AG10803 (cell line): ENCODE results near the gene TMCC2.
"Not testable (repeated sequence)": the region's sequence is repeated elsewhere in the genome, so short reads cannot be mapped to it uniquely, and the experiment has no call there.

Experiments
- DNase-seq: peaks from one replicate; pipeline ENCODE4 v3.0.0; 2010; ENCODE audit warnings: low read depth
- H3K4me3 ChIP-seq: 2 replicates; pipeline ENCODE4 v1.5.1; 2011; ENCODE audit warnings: mild to moderate bottlenecking, low read length, control low read depth
- TF ChIP-seq, protein P1 (sequence below): conservative IDR thresholded peaks from 2 replicates; pipeline ENCODE4 v1.5.1; 2011; ENCODE audit warnings: mild to moderate bottlenecking, low read length, control low read depth, inconsistent platforms

The TMCC2 gene

DNA sequence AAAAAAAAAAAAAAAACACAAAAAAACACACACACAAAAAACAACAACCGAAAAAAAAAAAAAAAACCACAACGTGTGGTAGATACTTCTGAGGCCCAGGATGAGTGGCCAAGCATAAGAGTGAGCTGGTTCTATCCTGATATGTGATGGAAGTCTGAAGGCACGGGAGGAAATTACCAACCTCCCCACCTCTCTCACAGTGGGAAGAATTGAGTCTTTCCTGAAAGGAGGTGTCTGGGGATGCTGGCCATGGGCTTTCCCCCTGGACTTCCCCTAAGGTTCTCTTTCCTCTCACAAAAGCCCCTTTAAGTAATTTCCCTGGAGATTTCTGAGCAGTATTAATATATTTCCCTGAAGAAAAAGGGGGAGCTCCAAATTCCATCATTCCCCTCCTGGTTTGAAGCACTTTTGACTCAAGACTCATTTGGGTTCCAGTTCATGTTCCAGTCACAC lies 5.2 kb downstream of the TMCC2 start:
- DNase-seq = no peak
- TF ChIP-seq, protein P1, sequence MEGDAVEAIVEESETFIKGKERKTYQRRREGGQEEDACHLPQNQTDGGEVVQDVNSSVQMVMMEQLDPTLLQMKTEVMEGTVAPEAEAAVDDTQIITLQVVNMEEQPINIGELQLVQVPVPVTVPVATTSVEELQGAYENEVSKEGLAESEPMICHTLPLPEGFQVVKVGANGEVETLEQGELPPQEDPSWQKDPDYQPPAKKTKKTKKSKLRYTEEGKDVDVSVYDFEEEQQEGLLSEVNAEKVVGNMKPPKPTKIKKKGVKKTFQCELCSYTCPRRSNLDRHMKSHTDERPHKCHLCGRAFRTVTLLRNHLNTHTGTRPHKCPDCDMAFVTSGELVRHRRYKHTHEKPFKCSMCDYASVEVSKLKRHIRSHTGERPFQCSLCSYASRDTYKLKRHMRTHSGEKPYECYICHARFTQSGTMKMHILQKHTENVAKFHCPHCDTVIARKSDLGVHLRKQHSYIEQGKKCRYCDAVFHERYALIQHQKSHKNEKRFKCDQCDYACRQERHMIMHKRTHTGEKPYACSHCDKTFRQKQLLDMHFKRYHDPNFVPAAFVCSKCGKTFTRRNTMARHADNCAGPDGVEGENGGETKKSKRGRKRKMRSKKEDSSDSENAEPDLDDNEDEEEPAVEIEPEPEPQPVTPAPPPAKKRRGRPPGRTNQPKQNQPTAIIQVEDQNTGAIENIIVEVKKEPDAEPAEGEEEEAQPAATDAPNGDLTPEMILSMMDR = no peak

DNA sequence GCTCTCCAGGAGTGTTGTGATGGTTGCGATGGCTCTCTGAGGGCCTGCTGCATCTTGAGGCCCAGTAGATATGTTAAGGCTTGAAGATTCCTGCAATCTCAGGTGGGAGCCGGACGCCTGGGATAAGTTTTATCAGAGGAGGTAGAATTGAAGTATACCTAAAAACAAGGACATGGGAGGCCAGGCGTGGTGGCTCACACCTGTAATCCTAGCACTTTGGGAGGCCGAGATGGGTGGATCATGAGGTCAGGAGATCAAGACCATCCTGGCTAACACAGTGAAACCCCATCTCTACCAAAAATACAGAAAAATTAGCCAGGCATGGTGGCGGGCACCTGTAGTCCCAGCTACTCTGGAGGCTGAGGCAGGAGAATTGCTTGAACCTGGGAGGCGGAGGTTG lies 6.2 kb downstream of the TMCC2 start:
- not testable (repeated sequence) for H3K4me3 ChIP-seq, DNase-seq

More for the DNA sequence above, 5.2 kb downstream of the TMCC2 start:
- H3K4me3 ChIP-seq = no peak overlapping the region

DNA sequence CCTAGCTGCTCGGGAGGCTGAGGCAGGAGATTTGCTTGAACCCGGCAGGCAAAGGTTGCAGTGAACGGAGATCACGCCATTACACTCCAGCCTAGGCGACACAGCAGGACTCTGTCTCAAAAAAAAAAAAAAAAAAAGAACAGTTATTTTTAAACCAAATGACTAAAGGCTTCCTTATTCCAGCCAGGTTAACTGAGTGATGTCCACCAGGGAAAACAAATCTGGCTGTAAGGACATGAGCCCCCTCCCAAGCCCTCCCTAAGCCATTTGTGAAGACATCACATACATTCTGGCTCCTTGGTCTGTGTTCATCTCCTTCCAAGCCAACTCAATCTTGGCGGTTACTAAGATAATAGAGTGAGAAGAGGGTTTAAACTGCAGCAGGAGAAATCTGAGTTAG lies 8.2 kb downstream of the TMCC2 start:
- TF ChIP-seq, protein P1 = no peak
- H3K4me3 ChIP-seq = no peak overlapping the region
- no peak for DNase-seq

DNA sequence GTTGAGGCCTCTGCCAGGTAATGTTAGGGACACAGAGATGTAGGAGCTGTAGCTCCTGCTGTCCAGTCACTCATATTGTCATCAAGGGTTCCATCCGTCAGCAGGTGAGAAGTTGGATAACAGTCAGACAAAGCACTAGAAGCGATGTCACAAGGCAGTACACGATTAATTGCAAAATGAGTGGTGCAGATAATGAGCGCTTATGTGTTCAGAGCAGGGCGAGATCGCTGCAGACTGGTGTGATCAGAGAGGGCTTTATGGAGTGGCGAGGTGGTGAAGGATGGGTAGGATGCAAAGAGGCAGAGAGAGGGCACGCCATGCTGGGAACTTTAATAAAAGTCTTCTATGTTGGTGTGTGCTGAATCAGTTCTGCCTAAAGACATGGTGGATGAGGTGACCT lies 8.8 kb downstream of the TMCC2 start:
- TF ChIP-seq, protein P1 = no peak
- no peak for DNase-seq
- H3K4me3 ChIP-seq = no peak overlapping the region

DNA sequence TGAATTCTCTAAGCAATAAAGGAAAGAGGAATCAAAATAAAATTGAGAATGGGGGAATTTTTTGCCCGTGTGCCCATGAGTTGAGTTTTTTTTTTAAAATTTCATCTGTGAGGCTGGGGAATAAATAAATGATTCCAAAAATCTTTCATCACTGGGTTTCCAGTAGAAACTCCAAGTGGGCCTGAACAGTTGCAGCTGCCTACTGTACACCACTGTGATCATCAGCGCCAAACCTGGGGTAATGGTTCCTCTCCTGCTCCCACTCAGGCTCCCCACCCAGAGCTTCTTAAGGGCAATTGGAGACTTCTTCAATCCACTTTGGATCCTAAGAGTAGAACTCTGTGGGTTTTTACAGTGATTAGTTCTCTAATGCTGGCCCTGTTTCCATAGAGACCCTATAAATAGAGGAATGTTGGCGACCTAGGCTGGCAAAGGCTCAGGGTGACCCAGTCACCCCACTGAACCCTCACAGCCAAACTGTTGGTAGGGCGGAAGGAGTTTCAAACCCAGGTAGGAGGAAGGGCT lies 9.3 kb downstream of the TMCC2 start:
- no peak for DNase-seq
- TF ChIP-seq, protein P1 = no peak
- H3K4me3 ChIP-seq = no peak overlapping the region

DNA sequence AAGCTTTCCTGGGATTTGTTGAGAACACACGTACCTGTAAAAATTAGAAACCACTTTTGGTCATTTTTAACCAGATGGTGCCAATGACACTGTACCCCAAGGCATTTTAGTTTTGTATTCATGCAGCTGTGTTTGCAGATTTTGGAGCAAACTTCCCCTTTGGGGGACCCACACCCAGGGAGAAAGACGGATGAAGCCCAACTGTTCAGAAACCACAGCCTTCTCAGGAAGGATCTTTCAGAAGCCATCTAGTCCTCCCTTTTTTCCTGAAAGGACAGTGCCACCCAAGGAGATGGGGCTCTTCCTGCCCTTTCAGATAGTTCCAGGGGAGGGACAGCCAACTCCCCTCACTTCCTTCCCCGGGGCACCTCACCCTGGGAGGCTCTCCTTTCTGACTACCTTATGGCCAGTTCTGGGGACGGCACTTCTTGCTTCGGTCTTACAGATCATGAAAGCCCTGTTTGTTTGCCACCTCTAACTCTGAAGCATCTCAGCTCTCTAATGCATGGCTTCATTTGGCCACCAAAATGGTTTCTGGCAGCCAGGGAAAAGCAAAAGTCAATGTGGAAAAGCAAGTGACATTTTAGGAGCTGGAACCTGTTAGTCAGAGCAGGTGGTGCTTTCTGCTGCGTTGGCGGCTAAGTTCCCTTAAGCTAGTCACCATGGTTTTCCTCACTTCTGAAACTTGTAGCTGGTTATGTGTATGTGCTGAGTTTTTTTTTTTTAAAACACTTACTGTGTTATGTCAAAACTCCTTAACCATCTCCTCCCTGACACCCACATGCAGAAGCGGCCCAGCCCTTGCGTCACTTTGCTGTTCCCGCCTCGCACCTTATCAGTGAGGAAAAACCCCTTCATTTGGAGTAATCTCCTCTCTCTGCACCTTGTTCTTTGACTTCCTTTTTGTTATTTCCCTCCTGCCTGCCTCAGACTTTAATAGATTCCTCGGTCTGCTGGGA lies 10.1 kb downstream of the TMCC2 start:
- no peak for DNase-seq
- H3K4me3 ChIP-seq = no peak overlapping the region
- TF ChIP-seq, protein P1 = no peak

DNA sequence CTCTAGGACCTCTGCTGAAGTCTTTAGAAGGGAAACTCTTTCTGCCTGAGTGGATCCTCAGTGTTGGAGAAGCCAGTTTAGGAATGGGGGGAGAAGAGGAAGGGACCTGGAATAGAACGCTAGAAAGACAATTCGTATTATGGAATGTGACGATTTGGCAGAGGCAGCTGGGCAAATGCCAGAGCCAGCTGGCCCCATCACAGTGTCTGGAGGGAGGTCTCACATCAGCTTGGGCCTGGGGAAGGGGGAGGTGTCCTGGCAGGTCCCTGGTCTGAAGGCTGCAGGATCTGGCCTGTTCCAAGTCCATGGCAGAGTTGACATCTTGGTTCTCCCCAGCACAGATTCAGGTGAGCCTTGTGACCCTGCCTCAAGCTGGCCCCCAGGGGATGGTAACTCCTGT lies 11.3 kb downstream of the TMCC2 start:
- TF ChIP-seq, protein P1 = no peak
- DNase-seq = no peak
- no peak overlapping the region for H3K4me3 ChIP-seq
